HG02571 (cell line): ENCODE measurements around the gene EBF4.

Experiments
- ATAC-seq: cut with Tn5 transposase; IDR thresholded peaks from one replicate; pipeline ENCODE4 v1.9.1; 2021; ENCODE audit warnings: mild to moderate bottlenecking, moderate library complexity; ENCODE audit not compliant: unreplicated experiment

Gene EBF4

GRCh38 chr20:2699775-2700413 lies 7.3 kb downstream of the EBF4 start:
- no peak for ATAC-seq

- ATAC-seq = no peak
These were observed 8.5 kb downstream of the EBF4 start for GRCh38 chr20:2700913-2701620.

- ATAC-seq = no peak
These were observed 9.1 kb downstream of the EBF4 start for GRCh38 chr20:2701671-2702081.

GRCh38 chr20:2703716-2704475 lies 11.3 kb downstream of the EBF4 start:
- ATAC-seq = no peak

- no peak for ATAC-seq
These were observed 13.5 kb downstream of the EBF4 start for GRCh38 chr20:2705931-2706645.

- no peak for ATAC-seq
These were observed 14.2 kb downstream of the EBF4 start for GRCh38 chr20:2706688-2707352.

GRCh38 chr20:2707353-2708072 lies 14.9 kb downstream of the EBF4 start:
- ATAC-seq = no peak

- ATAC-seq = no peak
These were observed 15.5 kb downstream of the EBF4 start for GRCh38 chr20:2708073-2708415.

GRCh38 chr20:2708665-2709064 lies 16.1 kb downstream of the EBF4 start:
- no peak for ATAC-seq

- ATAC-seq = no peak
These were observed 16.8 kb downstream of the EBF4 start for GRCh38 chr20:2709205-2709981.

GRCh38 chr20:2713285-2713684 lies 20.7 kb downstream of the EBF4 start:
- no peak for ATAC-seq

GRCh38 chr20:2729251-2729713 lies 36.7 kb downstream of the EBF4 start:
- no peak for ATAC-seq

- ATAC-seq = no peak
These were observed 37.2 kb downstream of the EBF4 start for GRCh38 chr20:2729791-2730190.

- ATAC-seq = no peak
These were observed 42.3 kb downstream of the EBF4 start for GRCh38 chr20:2734899-2735298.

- ATAC-seq = no peak
These were observed 43.9 kb downstream of the EBF4 start for GRCh38 chr20:2736441-2736840.

- ATAC-seq = no peak
These were observed 45.9 kb downstream of the EBF4 start for GRCh38 chr20:2738331-2739041.

- no peak for ATAC-seq
These were observed 46.4 kb downstream of the EBF4 start for GRCh38 chr20:2739042-2739398.

GRCh38 chr20:2740702-2741101 lies 48.1 kb downstream of the EBF4 start:
- ATAC-seq = no peak

GRCh38 chr20:2741463-2741862 lies 48.9 kb downstream of the EBF4 start:
- ATAC-seq = no peak
